Panc1 (cell line): Measurements from ENCODE around the gene LRP5. TPM values are rescaled to one million over a fixed set of nuclear protein-coding genes. Genes with fewer than 3 reads are reported as not detected.

Experiments
- ATAC-seq: fragments of 200-7000 bp; cut with Tn5 transposase; 2 replicates; pipeline ENCODE4 v1.9.1; 2020; ENCODE audit warnings: mild to moderate bottlenecking, moderate library complexity
- BruUV-seq: library from RNA; stranded (reverse); fragments of 400-500 nt; replicated peaks from 2 replicates; lab custom pipeline; 2021; lab: Mats Ljungman, UMichigan
- CTCF ChIA-PET: fragments of 300-600 bp; sonication (Branson Sonifier 250); formaldehyde crosslinking; loops from one replicate; lab custom pipeline; 2022; ENCODE audit warnings: antibody characterized with exemption; lab: Charles Lee
- POLR2A ChIA-PET: fragments of 300-600 bp; sonication (Branson Sonifier 250); formaldehyde crosslinking; loops from one replicate; lab custom pipeline; 2022; ENCODE audit warnings: antibody characterized with exemption; lab: Charles Lee
- DNase-seq: peaks from one replicate; pipeline ENCODE4 v3.0.0-alpha.2; 2010; ENCODE audit warnings: low read depth, low spot score
- H3K27ac ChIP-seq: 2 replicates; pipeline ENCODE4 v1.5.1; 2011; ENCODE audit warnings: mild to moderate bottlenecking, low read length, inconsistent platforms
- H3K27me3 ChIP-seq: fragments of 200-500 bp; sonication (Bioruptor generic); 2 replicates; pipeline ENCODE4 v1.6.0; 2014; ENCODE audit warnings: low read length, inconsistent platforms; ENCODE audit not compliant: control insufficient read depth, insufficient read depth
- H3K36me3 ChIP-seq: fragments of 200-500 bp; sonication (Bioruptor generic); 2 replicates; pipeline ENCODE4 v1.5.1; 2014; ENCODE audit warnings: inconsistent platforms, mild to moderate bottlenecking, low read length, moderate library complexity; ENCODE audit not compliant: control insufficient read depth, insufficient read depth
- H3K4me1 ChIP-seq: 2 replicates; pipeline ENCODE4 v1.5.1; 2011; ENCODE audit warnings: inconsistent platforms, mild to moderate bottlenecking, low read length, moderate library complexity; ENCODE audit not compliant: control insufficient read depth, insufficient read depth
- H3K4me3 ChIP-seq, 2 experiments: 2 replicates each; pipeline ENCODE4 v1.5.1; 2011 to 2012; ENCODE audit warnings: low read depth in 2 of 2, low read length in 2 of 2, mild to moderate bottlenecking in 2 of 2, inconsistent platforms in 1 of 2, moderate library complexity in 1 of 2
- H3K9me3 ChIP-seq: fragments of 200-500 bp; sonication (Bioruptor generic); 2 replicates; pipeline ENCODE4 v1.5.1; 2014; ENCODE audit warnings: low read depth, mild to moderate bottlenecking, inconsistent platforms, low read length, moderate library complexity; ENCODE audit not compliant: control insufficient read depth, insufficient read depth
- POLR2AphosphoS5 ChIP-seq: IDR thresholded peaks from 2 replicates; pipeline ENCODE4 v1.6.1; 2012; ENCODE audit warnings: mild to moderate bottlenecking, low read depth, low read length, moderate library complexity
- REST ChIP-seq, 2 experiments: IDR thresholded peaks; 2 replicates each; pipeline ENCODE4 v1.6.1; 2011 to 2012; ENCODE audit warnings: low read depth in 2 of 2, control low read depth in 1 of 2, low read length in 1 of 2, mild to moderate bottlenecking in 1 of 2, moderate library complexity in 1 of 2; ENCODE audit not compliant: insufficient read depth in 1 of 2
- SIN3A ChIP-seq: IDR thresholded peaks from 2 replicates; pipeline ENCODE4 v1.6.1; 2012; ENCODE audit warnings: low read depth, mild to moderate bottlenecking, low read length, moderate library complexity, borderline replicate concordance; ENCODE audit not compliant: insufficient read depth
- TCF7L2 ChIP-seq: IDR thresholded peaks from 2 replicates; pipeline ENCODE4 v1.6.1; 2011; ENCODE audit warnings: mild to moderate bottlenecking, low read depth, low read length, inconsistent platforms
- in situ Hi-C: cut with HindIII; loops from 2 replicates; pipeline ENCODE4 v1.10.0; 2016; ENCODE audit warnings: low sequenced_read_pairs, low pct_unique_long_range_greater_than_20kb
- intact Hi-C: fragments of 100-400 bp; cut with micrococcal nuclease; formaldehyde crosslinking; loops from one replicate; pipeline ENCODE4 v1.10.0; 2022; ENCODE audit not compliant: unreplicated experiment
- total RNA-seq: library from RNA; stranded (reverse); gene quantifications from one replicate; pipeline ENCODE4 v1.2.1, GENCODE V29; 2021; ENCODE audit not compliant: unreplicated experiment
- TF ChIP-seq, protein P1 (sequence below): fragments of 450-650 bp; IDR thresholded peaks from 2 replicates; pipeline ENCODE4 v1.5.1; 2017; ENCODE audit warnings: mild to moderate bottlenecking

Gene LRP5
- total RNA-seq, 1 experiment from 2014 or later, result 171 TPM

- Histone ChIP-seq H3K36me3 (peaks cover 17% of the 10 kb centered on the region; the same call in 1 of the 2 replicates), H3K4me3 (no peak overlapping the region), H3K9me3 (peaks cover 10% of the 10 kb centered on the region; the same call in 1 of the 2 replicates), H3K4me1 (no peaks in the 10 kb centered on the region), H3K27ac (no peak overlapping the region), H3K27me3 (no peaks in the 10 kb centered on the region)
- intact Hi-C loops, result no loop called here
- POLR2A ChIA-PET, result no interaction called here
- in situ Hi-C loops, result no loop called here
- CTCF ChIA-PET, result no interaction called here
- no peak for DNase-seq
- no TSS peak for BruUV-seq
- TF ChIP-seq REST (IDR thresholded peaks at IDR 0.05; ENCODE audit: insufficient read depth in 1 of 2, low read depth in 2 of 2, low read length in 1 of 2) (no peak), TCF7L2 (no peak), POLR2AphosphoS5 (no peak), SIN3A (no peak)
- TF ChIP-seq, protein P1, sequence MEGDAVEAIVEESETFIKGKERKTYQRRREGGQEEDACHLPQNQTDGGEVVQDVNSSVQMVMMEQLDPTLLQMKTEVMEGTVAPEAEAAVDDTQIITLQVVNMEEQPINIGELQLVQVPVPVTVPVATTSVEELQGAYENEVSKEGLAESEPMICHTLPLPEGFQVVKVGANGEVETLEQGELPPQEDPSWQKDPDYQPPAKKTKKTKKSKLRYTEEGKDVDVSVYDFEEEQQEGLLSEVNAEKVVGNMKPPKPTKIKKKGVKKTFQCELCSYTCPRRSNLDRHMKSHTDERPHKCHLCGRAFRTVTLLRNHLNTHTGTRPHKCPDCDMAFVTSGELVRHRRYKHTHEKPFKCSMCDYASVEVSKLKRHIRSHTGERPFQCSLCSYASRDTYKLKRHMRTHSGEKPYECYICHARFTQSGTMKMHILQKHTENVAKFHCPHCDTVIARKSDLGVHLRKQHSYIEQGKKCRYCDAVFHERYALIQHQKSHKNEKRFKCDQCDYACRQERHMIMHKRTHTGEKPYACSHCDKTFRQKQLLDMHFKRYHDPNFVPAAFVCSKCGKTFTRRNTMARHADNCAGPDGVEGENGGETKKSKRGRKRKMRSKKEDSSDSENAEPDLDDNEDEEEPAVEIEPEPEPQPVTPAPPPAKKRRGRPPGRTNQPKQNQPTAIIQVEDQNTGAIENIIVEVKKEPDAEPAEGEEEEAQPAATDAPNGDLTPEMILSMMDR, result no peak
- ATAC-seq, result no peak
Measured at GRCh38 chr11:68429661-68430060, 117.3 kb downstream of the LRP5 start.

DNA sequence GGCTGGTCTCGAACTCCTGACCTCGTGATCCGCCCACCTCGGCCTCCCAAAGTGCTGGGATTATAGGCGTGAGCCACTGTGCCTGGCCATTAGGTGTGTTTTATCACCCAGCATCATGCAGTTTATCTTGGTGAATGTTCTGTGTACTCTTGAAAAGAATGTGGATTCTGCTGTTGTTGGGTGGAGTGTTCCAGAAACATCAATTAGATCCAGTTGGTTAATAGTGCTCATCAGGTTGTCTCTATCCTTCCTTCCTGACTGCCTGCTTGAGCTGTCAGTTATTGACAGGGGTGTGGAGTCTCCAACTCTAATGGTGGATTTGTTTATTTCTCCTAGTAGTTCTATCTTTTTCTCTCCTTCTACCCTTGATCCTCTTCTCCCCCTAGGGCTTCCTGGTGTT is 118.0 kb downstream of the LRP5 start:
- Histone ChIP-seq H3K36me3 (peaks cover 17% of the 10 kb centered on the region; the same call in 1 of the 2 replicates), H3K27me3 (no peaks in the 10 kb centered on the region), H3K4me1 (no peaks in the 10 kb centered on the region), H3K27ac (no peak overlapping the region), H3K4me3 (no peak overlapping the region), H3K9me3 (peaks cover 10% of the 10 kb centered on the region; the same call in 1 of the 2 replicates)
- ATAC-seq, result no peak
- in situ Hi-C loops (no loop called here), intact Hi-C loops (no loop called here)
- ChIA-PET CTCF (no interaction called here), POLR2A (interaction anchor here (0.6 kb wide), 1 partner anchor 10 kb away, joined by 4 read pairs; no protein-coding TSS in a partner anchor)
- no peak for DNase-seq
- no TSS peak for BruUV-seq
- TF ChIP-seq REST (IDR thresholded peaks at IDR 0.05; ENCODE audit: insufficient read depth in 1 of 2, low read depth in 2 of 2, low read length in 1 of 2) (no peak), SIN3A (no peak), POLR2AphosphoS5 (no peak), TCF7L2 (no peak)
- TF ChIP-seq, protein P1, result no peak
